Activated T-helper 2 cell treated with anti-CD3 and anti-CD28 coated beads, Interferon-gamma antibody, Interleukin-2, Interleukin-4, amounts not matched to agents 10 μg/mL and 5 μg/mL and 100 μg/mL, durations not matched to agents 14 hours and 24 hours and 36 hours (primary cell): ENCODE results near the gene IGSF8. TPM values are rescaled to one million over a fixed set of nuclear protein-coding genes. Genes with fewer than 3 reads are reported as not detected.
"Not testable (repeated sequence)": the region's sequence is repeated elsewhere in the genome, so short reads cannot be mapped to it uniquely, and the experiment has no call there.

Experiments
- DNase-seq: peaks from one replicate; pipeline ENCODE4 v3.0.0; 2021; ENCODE audit warnings: low spot score
- H3K27ac Mint-ChIP-seq: one replicate; pipeline ENCODE4 v1.8.0; 2021; ENCODE audit warnings: mixed read lengths
- H3K27me3 Mint-ChIP-seq: one replicate; pipeline ENCODE4 v1.8.0; 2021; ENCODE audit warnings: low read depth, mixed read lengths
- H3K36me3 Mint-ChIP-seq: one replicate; pipeline ENCODE4 v1.8.0; 2021; ENCODE audit warnings: low read depth, mixed read lengths
- H3K4me1 Mint-ChIP-seq: one replicate; pipeline ENCODE4 v1.8.0; 2021; ENCODE audit warnings: low read depth, mixed read lengths
- H3K4me3 Mint-ChIP-seq: one replicate; pipeline ENCODE4 v1.8.0; 2021; ENCODE audit warnings: low read depth, mild to moderate bottlenecking, moderate library complexity, mixed read lengths
- H3K9me3 Mint-ChIP-seq: one replicate; pipeline ENCODE4 v1.8.0; 2021; ENCODE audit warnings: mixed read lengths
- intact Hi-C: fragments of 100-400 bp; cut with micrococcal nuclease; formaldehyde crosslinking; loops from one replicate; pipeline ENCODE4 v1.15.1; 2023
- total RNA-seq: library from RNA; stranded (reverse); gene quantifications from 2 replicates; pipeline ENCODE4 v1.2.3, GENCODE V29; 2022

IGSF8 gene
- total RNA-seq, 1 donor from 2014 or later, result 34.1 TPM

DNA sequence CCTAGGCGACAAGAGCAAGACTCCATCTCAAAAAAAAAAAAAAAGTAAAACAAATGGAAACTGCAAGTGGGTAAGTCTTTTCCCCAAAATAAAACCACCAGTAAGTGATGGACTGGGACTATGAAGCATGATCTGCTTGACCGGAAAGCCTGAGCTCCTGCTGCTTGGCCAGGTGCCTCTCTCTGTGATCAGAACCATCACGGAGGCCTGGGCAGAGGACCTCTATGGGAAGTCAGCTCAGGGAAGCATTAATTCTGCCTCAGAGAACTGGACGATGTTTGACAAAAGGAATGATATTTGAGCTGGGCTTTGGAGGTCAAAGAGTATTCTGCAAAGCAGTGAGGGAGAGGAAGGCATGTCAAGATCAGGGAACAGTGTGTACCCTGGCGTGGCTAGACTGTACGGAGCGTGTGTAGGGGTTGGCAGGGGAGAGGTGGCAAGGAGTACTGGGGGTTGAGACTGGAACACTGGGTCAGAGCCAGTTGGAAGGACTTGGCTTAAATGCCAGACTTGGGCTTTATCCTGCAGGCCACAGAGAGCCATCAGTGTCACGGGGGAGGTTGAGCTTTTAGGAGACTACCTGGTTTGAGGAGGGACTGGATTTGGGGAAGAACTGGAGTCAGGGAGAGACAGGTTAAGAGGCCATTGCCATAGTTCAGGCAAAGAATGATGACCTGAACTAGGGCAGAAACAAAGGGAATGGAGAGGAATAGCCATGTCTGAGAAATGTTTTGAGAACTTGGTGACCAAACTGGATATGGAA is 33.6 kb upstream of the IGSF8 start:
- Mint-ChIP-seq H3K4me1 (no peaks in the 10 kb centered on the region), H3K27me3 (peaks cover 16% of the 10 kb centered on the region), H3K27ac (no peak overlapping the region), H3K4me3 (no peak overlapping the region), H3K9me3 (no peaks in the 10 kb centered on the region), H3K36me3 (no peaks in the 10 kb centered on the region)
- no peak for DNase-seq
- intact Hi-C loops, result no loop called here

- no peak overlapping the region for H3K27ac Mint-ChIP-seq
- intact Hi-C loops, result no loop called here
- no peak overlapping the region for H3K4me3 Mint-ChIP-seq
- no peaks in the 10 kb centered on the region for H3K36me3 Mint-ChIP-seq
- no peaks in the 10 kb centered on the region for H3K9me3 Mint-ChIP-seq
- DNase-seq, result no peak
- H3K27me3 Mint-ChIP-seq, result peaks cover 16% of the 10 kb centered on the region
- H3K4me1 Mint-ChIP-seq, result no peaks in the 10 kb centered on the region
These were observed 32.5 kb upstream of the IGSF8 start for GRCh38 chr1:160130939-160131338.

- H3K4me3 Mint-ChIP-seq, result no peak overlapping the region
- no peaks in the 10 kb centered on the region for H3K4me1 Mint-ChIP-seq
- H3K27me3 Mint-ChIP-seq, result peaks cover 16% of the 10 kb centered on the region
- intact Hi-C loops, result no loop called here
- DNase-seq, result no peak
- no peaks in the 10 kb centered on the region for H3K36me3 Mint-ChIP-seq
- H3K9me3 Mint-ChIP-seq, result no peaks in the 10 kb centered on the region
- H3K27ac Mint-ChIP-seq, result no peak overlapping the region
These were observed 32.1 kb upstream of the IGSF8 start for GRCh38 chr1:160130486-160130885.

DNA sequence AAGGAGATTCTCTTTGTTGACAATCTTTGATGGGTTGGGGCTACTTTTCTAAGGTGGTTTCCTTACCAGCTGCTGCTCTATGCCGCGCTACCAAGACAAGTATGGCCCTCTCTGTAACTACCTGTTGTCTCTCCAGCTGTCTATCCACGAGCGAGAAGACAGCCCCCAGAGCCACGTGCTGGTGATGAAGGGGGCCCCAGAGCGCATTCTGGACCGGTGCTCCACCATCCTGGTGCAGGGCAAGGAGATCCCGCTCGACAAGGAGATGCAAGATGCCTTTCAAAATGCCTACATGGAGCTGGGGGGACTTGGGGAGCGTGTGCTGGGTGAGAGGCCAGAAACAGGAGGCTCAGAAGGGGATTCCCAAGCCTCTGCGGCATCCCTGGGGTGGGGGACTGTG is 31.5 kb upstream of the IGSF8 start:
- no peaks in the 10 kb centered on the region for H3K9me3 Mint-ChIP-seq
- H3K36me3 Mint-ChIP-seq, result no peaks in the 10 kb centered on the region
- no peak overlapping the region for H3K4me3 Mint-ChIP-seq
- H3K27me3 Mint-ChIP-seq, result peaks cover 16% of the 10 kb centered on the region
- H3K4me1 Mint-ChIP-seq, result no peaks in the 10 kb centered on the region
- intact Hi-C loops, result no loop called here
- no peak for DNase-seq
- no peak overlapping the region for H3K27ac Mint-ChIP-seq

DNA sequence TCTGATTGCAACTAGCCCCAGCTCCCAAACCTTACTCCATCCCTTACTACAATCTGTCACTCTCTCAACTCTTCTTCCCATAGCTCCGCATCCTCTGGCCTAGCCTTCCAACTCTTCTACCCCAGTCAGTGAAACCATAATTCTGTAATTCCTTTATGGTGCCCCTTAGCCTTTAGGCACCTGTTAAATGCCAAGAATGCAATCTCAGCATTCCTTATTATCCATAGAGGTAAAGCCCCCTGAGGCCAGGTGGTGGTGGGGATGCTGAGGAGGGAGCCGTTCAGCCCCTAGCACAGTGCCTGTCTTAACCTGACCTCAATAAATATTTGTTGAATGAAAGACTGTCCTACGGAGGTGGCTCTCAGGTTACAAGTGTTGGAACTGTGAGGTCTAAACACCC is 31.1 kb upstream of the IGSF8 start:
- Mint-ChIP-seq H3K27me3 (peaks cover 16% of the 10 kb centered on the region), H3K9me3 (no peaks in the 10 kb centered on the region), H3K4me1 (no peaks in the 10 kb centered on the region), H3K4me3 (no peak overlapping the region), H3K27ac (no peak overlapping the region), H3K36me3 (no peaks in the 10 kb centered on the region)
- intact Hi-C loops, result no loop called here
- DNase-seq, result no peak

- no peak for DNase-seq
- Mint-ChIP-seq H3K4me1 (no peaks in the 10 kb centered on the region), H3K36me3 (no peaks in the 10 kb centered on the region), H3K27me3 (peaks cover 16% of the 10 kb centered on the region), H3K4me3 (no peak overlapping the region), H3K9me3 (no peaks in the 10 kb centered on the region), H3K27ac (no peak overlapping the region)
- intact Hi-C loops, result no loop called here
These were observed 30.6 kb upstream of the IGSF8 start for GRCh38 chr1:160129046-160129445.

- Mint-ChIP-seq H3K9me3 (no peaks in the 10 kb centered on the region), H3K36me3 (no peaks in the 10 kb centered on the region), H3K27ac (no peak overlapping the region), H3K27me3 (peaks cover 16% of the 10 kb centered on the region), H3K4me3 (no peak overlapping the region), H3K4me1 (no peaks in the 10 kb centered on the region)
- no peak for DNase-seq
- intact Hi-C loops, result no loop called here
These were observed 30.2 kb upstream of the IGSF8 start for GRCh38 chr1:160128636-160129035.

DNA sequence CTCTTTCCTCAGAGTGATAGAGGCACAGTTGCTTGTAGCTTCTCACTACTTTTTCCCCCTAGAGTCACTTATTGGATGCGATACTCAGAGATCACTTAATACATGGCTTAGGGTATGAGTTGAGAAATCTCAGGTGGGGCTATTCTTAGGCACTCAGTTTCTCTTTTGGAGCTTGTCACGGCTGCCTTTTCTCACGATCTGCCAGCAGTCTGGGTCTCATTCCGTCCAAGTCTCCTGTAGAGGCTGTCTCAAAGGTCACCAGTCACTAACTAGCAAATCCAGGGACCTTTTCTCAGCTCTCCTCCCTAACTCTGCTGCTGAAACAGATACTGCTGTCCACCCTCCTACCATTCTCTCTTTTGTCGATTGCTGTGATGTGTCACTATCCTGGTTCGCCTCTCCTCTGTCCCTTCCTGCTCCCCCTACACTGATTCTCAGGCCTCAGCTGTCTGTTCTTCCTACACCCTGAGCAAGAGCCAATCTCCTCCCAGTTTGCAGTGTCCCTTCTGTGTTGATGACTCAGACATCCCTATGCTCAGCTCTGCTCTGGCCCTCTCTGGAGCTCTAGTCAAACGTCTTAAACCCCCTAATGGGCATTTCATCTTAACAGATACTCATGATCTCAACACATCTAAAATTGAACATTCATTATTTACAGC is 29.6 kb upstream of the IGSF8 start:
- H3K36me3 Mint-ChIP-seq, result no peaks in the 10 kb centered on the region
- no peaks in the 10 kb centered on the region for H3K9me3 Mint-ChIP-seq
- H3K4me1 Mint-ChIP-seq, result no peaks in the 10 kb centered on the region
- peaks cover 15% of the 10 kb centered on the region for H3K27me3 Mint-ChIP-seq
- intact Hi-C loops, result no loop called here
- DNase-seq, result no peak
- H3K4me3 Mint-ChIP-seq, result no peak overlapping the region
- no peak overlapping the region for H3K27ac Mint-ChIP-seq

DNA sequence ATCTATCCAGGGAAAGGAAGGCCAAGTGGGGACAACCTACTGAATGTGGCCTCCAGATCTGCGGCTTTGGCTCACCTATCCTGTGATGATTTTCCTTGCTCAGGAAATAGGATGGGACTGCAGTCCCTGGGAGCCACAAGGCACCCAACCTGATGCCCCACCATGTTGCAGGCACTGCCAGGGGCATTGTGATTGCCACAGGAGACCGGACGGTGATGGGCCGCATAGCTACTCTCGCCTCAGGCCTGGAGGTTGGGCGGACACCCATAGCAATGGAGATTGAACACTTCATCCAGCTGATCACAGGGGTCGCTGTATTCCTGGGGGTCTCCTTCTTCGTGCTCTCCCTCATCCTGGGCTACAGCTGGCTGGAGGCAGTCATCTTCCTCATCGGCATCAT is 29.0 kb upstream of the IGSF8 start:
- DNase-seq, result no peak
- Mint-ChIP-seq H3K4me1 (no peaks in the 10 kb centered on the region), H3K27ac (no peak overlapping the region), H3K36me3 (no peaks in the 10 kb centered on the region), H3K9me3 (no peaks in the 10 kb centered on the region), H3K27me3 (peaks cover 9% of the 10 kb centered on the region), H3K4me3 (no peak overlapping the region)
- intact Hi-C loops, result no loop called here

DNA sequence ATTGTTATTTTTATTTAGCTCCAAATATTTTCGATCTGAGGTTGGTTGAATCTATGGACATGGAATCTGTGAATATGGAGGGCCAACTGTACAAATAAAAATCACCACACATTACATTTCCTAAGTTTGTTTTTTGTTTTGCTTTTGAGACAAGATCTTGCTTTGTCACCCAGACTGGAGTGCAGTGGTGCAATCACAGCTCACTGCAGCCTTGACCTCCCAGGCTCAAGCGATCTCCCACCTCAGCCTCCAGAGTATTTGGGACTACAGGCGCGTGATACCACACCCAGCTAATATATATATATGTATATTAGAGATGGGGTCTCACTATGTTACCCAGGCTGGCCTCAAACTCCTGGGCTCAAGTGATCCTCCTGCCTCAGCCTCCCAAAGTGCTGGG is 27.9 kb upstream of the IGSF8 start:
- DNase-seq, intact Hi-C loops, H3K27ac Mint-ChIP-seq, H3K4me3 Mint-ChIP-seq, H3K9me3 Mint-ChIP-seq, H3K27me3 Mint-ChIP-seq, H3K36me3 Mint-ChIP-seq, H3K4me1 Mint-ChIP-seq: not testable (repeated sequence)

DNA sequence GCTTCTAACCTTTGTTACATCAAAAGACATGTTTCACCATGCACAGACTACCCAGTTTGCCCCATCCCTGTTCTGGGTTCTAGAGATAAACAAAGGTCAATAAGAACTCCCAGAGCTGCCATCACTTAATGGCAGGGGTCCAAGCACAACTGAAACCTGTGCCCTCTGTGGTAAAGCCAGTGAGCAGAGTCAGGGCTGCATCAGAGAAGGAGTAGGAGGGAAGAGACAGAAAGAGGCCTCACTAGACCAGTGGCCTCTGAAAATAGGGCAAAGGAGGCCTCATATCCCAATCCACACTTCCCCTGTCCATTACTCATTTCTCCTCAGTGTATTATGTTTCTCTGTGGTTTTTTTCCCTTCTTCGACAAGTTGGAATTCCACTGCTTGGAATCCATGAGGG is 27.3 kb upstream of the IGSF8 start:
- Mint-ChIP-seq H3K4me1 (no peaks in the 10 kb centered on the region), H3K27me3 (peaks cover 1% of the 10 kb centered on the region)

DNA sequence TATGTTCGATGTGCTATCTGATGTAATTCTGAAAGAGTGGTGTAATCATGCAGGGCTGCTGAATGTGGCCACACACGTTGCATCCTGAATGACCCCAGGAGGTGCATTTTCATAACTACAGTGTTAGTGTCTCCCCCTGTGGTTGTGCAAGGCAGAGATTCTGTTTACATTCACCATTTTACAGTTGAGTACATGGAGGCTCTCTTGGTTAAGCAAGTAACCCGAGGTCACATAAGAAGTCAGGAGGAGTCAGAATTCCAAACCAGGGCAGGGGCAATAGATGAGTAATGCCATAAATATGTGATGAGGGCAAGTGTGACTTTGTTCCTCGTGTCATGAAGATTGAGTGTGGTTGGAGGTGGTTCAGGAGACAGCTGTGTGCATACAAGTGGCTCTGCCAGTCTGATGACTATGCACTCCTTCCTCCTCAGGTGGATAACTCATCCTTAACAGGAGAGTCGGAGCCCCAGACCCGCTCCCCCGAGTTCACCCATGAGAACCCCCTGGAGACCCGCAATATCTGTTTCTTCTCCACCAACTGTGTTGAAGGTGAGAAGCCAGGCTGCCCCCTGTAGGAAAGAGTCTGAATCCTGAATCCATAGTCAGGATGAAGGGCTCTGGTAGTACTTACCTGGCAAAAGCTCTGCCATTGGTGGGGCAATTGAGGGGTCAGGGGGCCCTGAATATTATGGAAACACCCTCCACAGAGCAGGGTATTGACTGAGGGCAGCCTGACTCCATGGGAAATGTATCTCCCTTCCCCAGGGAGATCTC is 26.5 kb upstream of the IGSF8 start:
- Mint-ChIP-seq H3K4me1 (no peaks in the 10 kb centered on the region), H3K27me3 (no peaks in the 10 kb centered on the region), H3K27ac (no peak overlapping the region), H3K4me3 (no peak overlapping the region), H3K9me3 (no peaks in the 10 kb centered on the region), H3K36me3 (no peaks in the 10 kb centered on the region)
- no peak for DNase-seq
- intact Hi-C loops, result no loop called here

More for the DNA sequence above, 27.3 kb upstream of the IGSF8 start:
- intact Hi-C loops, result no loop called here
- no peaks in the 10 kb centered on the region for H3K9me3 Mint-ChIP-seq
- no peak overlapping the region for H3K4me3 Mint-ChIP-seq
- H3K27ac Mint-ChIP-seq, result no peak overlapping the region
- DNase-seq, result no peak
- H3K36me3 Mint-ChIP-seq, result no peaks in the 10 kb centered on the region

DNA sequence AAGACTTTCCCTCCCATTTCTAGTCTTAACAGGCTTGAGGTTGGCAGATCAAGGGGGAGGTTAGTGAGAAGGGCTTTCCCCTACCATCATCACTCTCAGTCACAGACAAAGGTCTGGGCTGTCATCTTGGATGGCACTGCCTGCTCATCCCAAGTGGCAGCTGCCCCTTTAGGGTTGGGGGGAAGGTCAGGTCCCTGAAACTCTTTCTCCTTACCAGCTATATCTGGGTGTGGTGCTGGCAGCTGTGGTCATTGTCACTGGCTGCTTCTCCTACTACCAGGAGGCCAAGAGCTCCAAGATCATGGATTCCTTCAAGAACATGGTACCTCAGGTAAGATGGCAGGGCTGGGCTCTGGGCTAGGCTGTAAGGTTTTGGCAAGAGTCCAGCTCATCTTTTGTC is 25.3 kb upstream of the IGSF8 start:
- Mint-ChIP-seq H3K36me3 (no peaks in the 10 kb centered on the region), H3K9me3 (no peaks in the 10 kb centered on the region), H3K4me1 (no peaks in the 10 kb centered on the region), H3K27ac (no peak overlapping the region), H3K4me3 (no peak overlapping the region), H3K27me3 (peaks cover 2% of the 10 kb centered on the region)
- no peak for DNase-seq
- intact Hi-C loops, result no loop called here
